Loucy (cell line): ENCODE data around the gene PECR.

Experiments
- CTCF ChIP-seq: fragments of 200-600 bp; sonication (generic); conservative IDR thresholded peaks from 2 replicates; pipeline ENCODE4 v1.5.1; 2014; ENCODE audit warnings: mild to moderate bottlenecking, antibody characterized with exemption, low read length
- EZH2phosphoT487 ChIP-seq: fragments of 200-600 bp; IDR thresholded peaks from 2 replicates; pipeline ENCODE4 v1.6.1; 2018; ENCODE audit warnings: antibody characterized with exemption, mild to moderate bottlenecking, moderate library complexity, borderline replicate concordance

GRCh38 chr2:216101109-216101508 is 19.5 kb upstream of the PECR start:
- TF ChIP-seq CTCF, result no peak
- no peak for TF ChIP-seq EZH2phosphoT487
